ENCODE data around the gene KPTN.

- TF ChIP-seq CTCF (conservative IDR thresholded peaks at IDR 0.05 in 1 of 2, IDR thresholded peaks at IDR 0.05 in 1 of 2; ENCODE audit: low read depth in 1 of 2, low read length in 2 of 2) (no peak), EZH2 (IDR thresholded peaks at IDR 0.05; ENCODE audit: low read length, missing control alignments) (no peak)
Measured at GRCh38 chr19:47464675-47465419, 19.2 kb downstream of the KPTN start.

Data from fibroblast of lung (primary cell).